ENCODE data around the gene MAMLD1. TPM values are rescaled to one million over a fixed set of nuclear protein-coding genes. Genes with fewer than 3 reads are reported as not detected.

The MAMLD1 gene, protein sequence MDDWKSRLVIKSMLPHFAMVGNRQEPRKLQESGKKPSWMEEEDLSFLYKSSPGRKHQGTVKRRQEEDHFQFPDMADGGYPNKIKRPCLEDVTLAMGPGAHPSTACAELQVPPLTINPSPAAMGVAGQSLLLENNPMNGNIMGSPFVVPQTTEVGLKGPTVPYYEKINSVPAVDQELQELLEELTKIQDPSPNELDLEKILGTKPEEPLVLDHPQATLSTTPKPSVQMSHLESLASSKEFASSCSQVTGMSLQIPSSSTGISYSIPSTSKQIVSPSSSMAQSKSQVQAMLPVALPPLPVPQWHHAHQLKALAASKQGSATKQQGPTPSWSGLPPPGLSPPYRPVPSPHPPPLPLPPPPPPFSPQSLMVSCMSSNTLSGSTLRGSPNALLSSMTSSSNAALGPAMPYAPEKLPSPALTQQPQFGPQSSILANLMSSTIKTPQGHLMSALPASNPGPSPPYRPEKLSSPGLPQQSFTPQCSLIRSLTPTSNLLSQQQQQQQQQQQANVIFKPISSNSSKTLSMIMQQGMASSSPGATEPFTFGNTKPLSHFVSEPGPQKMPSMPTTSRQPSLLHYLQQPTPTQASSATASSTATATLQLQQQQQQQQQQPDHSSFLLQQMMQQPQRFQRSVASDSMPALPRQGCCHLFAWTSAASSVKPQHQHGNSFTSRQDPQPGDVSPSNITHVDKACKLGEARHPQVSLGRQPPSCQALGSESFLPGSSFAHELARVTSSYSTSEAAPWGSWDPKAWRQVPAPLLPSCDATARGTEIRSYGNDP
- total RNA-seq = 1 to 10 TPM; 3.4 to 5.6 TPM

DNA sequence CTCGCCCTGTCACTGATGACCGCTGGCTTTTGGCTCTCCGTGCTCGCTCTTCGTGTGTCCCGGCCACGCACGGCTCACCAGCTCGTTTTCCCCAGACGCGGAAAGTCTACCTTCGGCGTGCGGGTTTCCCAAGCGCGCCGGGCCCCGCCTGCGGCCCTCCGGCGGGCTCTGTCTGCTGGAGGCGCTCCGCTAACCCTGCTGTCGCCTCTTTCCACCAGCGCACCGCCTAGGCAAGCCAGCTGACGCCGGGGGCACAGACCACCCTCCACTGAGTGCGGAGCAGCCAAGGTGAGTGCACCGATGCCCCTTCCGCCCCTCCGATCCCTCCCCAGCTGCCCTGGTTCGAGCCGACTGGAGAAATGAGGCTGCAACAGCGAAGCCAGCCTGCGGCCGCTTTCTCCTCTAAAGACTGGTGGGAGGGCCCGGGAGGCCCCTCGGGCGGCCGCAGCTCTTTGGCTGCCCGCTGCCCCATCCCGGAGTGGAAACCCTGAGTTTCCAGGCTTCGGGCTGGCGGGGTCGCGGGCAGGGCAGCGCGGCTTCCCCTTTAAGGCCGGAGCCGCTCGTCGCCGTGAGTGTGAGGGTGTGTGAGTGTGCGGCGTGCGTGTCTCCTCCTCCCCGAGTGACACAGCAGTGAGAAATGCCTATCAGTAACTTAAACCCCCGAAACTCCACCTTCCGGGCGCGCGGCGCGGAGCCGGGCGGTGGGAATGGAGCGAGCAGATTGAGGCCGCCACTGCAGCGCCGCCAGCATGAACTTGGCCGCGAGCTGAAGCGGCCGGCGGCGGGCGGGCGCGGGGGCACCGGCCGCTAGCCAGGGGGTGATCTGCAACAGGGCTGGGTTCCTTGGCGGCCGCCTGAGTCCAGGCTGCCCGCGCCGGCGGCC lies at the start of gene MAMLD1:
Gene MAMLD1, plus strand, starts transcription at position 719 of the 883 bp plus-strand sequence. CDS start 82,200 bp downstream, outside the sequence.
- DNase-seq (peak; percentile 71 to 77 (median 74)), ATAC-seq (peak; percentile 63)
- Histone ChIP-seq H3K9me3 (no peaks in the 10 kb centered on the region), H3K27ac (peak within 1 kb of the TSS; percentile 28 to 88 (median 74)), H3K4me3 (peak within 1 kb of the TSS; percentile 25 to 41), H3K4me1 (peaks cover 21% of the 10 kb centered on the region), H3K27me3 (no peaks in the 10 kb centered on the region), H3K36me3 (replicated peaks in 1 of 2; ENCODE audit: insufficient read depth in 1 of 2, low read depth in 2 of 2) (no peaks in the 10 kb centered on the region)
- TF ChIP-seq, protein P1, sequence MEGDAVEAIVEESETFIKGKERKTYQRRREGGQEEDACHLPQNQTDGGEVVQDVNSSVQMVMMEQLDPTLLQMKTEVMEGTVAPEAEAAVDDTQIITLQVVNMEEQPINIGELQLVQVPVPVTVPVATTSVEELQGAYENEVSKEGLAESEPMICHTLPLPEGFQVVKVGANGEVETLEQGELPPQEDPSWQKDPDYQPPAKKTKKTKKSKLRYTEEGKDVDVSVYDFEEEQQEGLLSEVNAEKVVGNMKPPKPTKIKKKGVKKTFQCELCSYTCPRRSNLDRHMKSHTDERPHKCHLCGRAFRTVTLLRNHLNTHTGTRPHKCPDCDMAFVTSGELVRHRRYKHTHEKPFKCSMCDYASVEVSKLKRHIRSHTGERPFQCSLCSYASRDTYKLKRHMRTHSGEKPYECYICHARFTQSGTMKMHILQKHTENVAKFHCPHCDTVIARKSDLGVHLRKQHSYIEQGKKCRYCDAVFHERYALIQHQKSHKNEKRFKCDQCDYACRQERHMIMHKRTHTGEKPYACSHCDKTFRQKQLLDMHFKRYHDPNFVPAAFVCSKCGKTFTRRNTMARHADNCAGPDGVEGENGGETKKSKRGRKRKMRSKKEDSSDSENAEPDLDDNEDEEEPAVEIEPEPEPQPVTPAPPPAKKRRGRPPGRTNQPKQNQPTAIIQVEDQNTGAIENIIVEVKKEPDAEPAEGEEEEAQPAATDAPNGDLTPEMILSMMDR (IDR thresholded peaks at IDR 0.05) = peak in 4 of 7 experiments; percentile 6 to 19 (median 13)
- peak; percentile 50 to 66 (median 65) for TF ChIP-seq POLR2A (IDR thresholded peaks at IDR 0.05)
- 1% methylated on average over 55 of the region's 88 CpGs; no CpG with 5 or more reads in 1 of the 2 donors for WGBS, 2 donors
- intact Hi-C loops (cut with DNase I) = no loop called here

DNA sequence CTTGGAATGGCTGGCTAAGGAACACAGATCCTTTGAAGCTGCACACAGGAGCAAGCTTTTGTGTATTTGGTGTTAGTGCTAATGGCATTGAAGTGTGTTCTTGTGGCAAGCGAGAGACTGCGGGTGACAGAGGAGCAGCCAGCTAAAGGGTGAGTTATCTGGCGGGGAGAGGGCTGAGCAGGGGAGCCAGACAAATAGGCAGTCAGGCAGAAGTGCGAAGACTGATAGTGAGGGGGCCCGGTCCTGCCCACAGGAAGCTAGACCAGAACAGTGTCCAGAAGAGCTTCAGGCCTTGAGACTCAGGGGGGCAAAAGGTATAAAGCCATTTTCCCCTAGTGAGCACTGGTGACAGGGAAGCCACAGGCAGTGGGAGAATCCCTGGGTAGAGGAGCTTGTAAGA lies 49.6 kb upstream of the MAMLD1 start:
- H3K4me3 ChIP-seq = no peak overlapping the region
- H3K27ac ChIP-seq = no peak overlapping the region
- H3K27me3 ChIP-seq = no peaks in the 10 kb centered on the region
- ATAC-seq (no peak), DNase-seq (no peak)
- no peaks in the 10 kb centered on the region for H3K9me3 ChIP-seq
- no peaks in the 10 kb centered on the region for H3K4me1 ChIP-seq
- intact Hi-C loops (cut with DNase I) = no loop called here
- no peak for TF ChIP-seq POLR2A (IDR thresholded peaks at IDR 0.05)
- TF ChIP-seq, protein P1 (IDR thresholded peaks at IDR 0.05) = no peak
- 75% methylated on average over 5 of the region's 5 CpGs; no CpG with 5 or more reads in 1 of the 2 donors for WGBS, 2 donors
- H3K36me3 ChIP-seq (replicated peaks in 1 of 2; ENCODE audit: insufficient read depth in 1 of 2, low read depth in 2 of 2) = no peaks in the 10 kb centered on the region

- no peaks in the 10 kb centered on the region for H3K36me3 ChIP-seq (replicated peaks in 1 of 2; ENCODE audit: insufficient read depth in 1 of 2, low read depth in 2 of 2)
- TF ChIP-seq, protein P1 (IDR thresholded peaks at IDR 0.05) = no peak
- no peak for TF ChIP-seq POLR2A (IDR thresholded peaks at IDR 0.05)
- H3K27me3 ChIP-seq = no peaks in the 10 kb centered on the region
- ATAC-seq (no peak), DNase-seq (no peak)
- no peak overlapping the region for H3K4me3 ChIP-seq
- no peak overlapping the region for H3K27ac ChIP-seq
- 83 to 100% methylated on average over 1 to 2 of the region's 3 CpGs for WGBS, 2 donors
- no peaks in the 10 kb centered on the region for H3K9me3 ChIP-seq
- no peaks in the 10 kb centered on the region for H3K4me1 ChIP-seq
- intact Hi-C loops (cut with DNase I) = no loop called here
Observed at GRCh38 chrX:150314186-150314585, 48.9 kb upstream of the MAMLD1 start.

DNA sequence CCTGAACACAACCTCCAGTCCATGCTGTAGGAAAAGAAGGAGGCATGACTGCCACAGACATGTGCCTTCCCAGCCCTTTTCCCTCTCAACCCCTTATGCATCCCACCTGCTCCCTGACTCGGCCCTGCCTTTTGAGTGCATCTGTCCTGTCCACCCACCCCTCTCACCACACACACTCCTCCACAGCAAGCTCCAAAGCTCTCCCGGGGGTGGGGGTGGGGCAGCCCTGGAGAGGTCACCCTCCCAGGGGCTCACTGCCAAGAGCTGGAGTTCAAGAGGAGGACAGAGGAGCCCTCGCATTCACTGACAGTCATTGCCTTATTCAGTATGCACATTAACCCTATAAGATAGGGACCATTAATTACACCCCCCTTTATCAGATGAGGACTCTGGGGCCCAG lies 46.6 kb upstream of the MAMLD1 start:
- ATAC-seq (no peak), DNase-seq (no peak)
- Histone ChIP-seq H3K36me3 (replicated peaks in 1 of 2; ENCODE audit: insufficient read depth in 1 of 2, low read depth in 2 of 2) (no peaks in the 10 kb centered on the region), H3K27ac (no peak overlapping the region), H3K4me1 (no peaks in the 10 kb centered on the region), H3K27me3 (no peaks in the 10 kb centered on the region), H3K4me3 (no peak overlapping the region), H3K9me3 (no peaks in the 10 kb centered on the region)
- 20 to 35% methylated on average over 2 to 3 of the region's 3 CpGs for WGBS, 2 donors
- TF ChIP-seq, protein P1 (IDR thresholded peaks at IDR 0.05) = no peak
- no peak for TF ChIP-seq POLR2A (IDR thresholded peaks at IDR 0.05)
- intact Hi-C loops (cut with DNase I) = no loop called here

All from body of pancreas (tissue), 4 donors.